BJ (cell line): Measurements from ENCODE around the gene RAP1GAP. TPM values are rescaled to one million over a fixed set of nuclear protein-coding genes. Genes with fewer than 3 reads are reported as not detected.

Experiments used
- CTCF ChIA-PET: fragments of 350-600 bp; formaldehyde crosslinking; extraction: SDS; loops from one replicate; lab custom pipeline; 2021; ENCODE audit warnings: antibody characterized with exemption, inconsistent platforms; lab: Yijun Ruan, JAX
- POLR2A ChIA-PET: fragments of 300-600 bp; sonication (Branson Sonifier 250); formaldehyde crosslinking; extraction: SDS; loops from one replicate; lab custom pipeline; 2021; ENCODE audit warnings: antibody characterized with exemption; lab: Charles Lee
- DNase-seq: peaks from one replicate; pipeline ENCODE4 v3.0.0-alpha.2; 2011; ENCODE audit warnings: low read depth
- H3K27me3 ChIP-seq: 2 replicates; pipeline ENCODE4 v1.6.0; 2011; ENCODE audit warnings: low read length; ENCODE audit not compliant: control insufficient read depth, insufficient read depth
- H3K36me3 ChIP-seq: 2 replicates; pipeline ENCODE4 v1.5.1; 2011; ENCODE audit warnings: low read length; ENCODE audit not compliant: control insufficient read depth, insufficient read depth
- H3K4me3 ChIP-seq: 2 replicates; pipeline ENCODE4 v1.5.1; 2011; ENCODE audit warnings: low read depth, mild to moderate bottlenecking, control low read depth, low read length
- polyA plus RNA-seq: library from polyadenylated mRNA; depleted of rRNA; stranded (reverse); fragments of >200 nt; gene quantifications from 2 replicates; pipeline ENCODE4 v1.2.3, GENCODE V29; 2011
- TF ChIP-seq, protein P1 (sequence below): IDR thresholded peaks from 2 replicates; pipeline ENCODE4 v1.5.1; 2011; ENCODE audit warnings: low read depth, mild to moderate bottlenecking, control low read depth, inconsistent platforms, low read length, moderate library complexity; ENCODE audit not compliant: insufficient read depth

RAP1GAP gene
- polyA plus RNA-seq, 1 experiment: 0.16 TPM

DNA sequence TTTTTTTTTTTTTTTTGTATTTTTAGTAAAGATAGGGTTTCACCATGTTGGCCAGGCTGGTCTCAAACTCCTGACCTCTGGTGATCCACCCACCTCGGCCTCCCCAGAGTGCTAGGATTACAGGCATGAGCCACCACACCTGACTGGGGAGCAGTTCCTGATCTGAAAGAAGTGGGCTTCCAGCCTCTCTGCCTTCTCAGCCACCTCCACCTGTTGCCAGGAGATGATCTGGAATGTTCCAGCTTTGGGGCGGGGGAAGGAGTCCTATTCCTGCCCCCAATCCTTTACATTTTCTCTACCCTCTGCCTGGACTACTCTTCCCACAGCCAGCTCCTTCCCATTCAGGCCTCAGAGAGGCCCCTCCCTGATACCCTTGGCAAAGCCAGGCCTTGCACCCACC, 28.1 kb downstream of the RAP1GAP start:
- CTCF ChIA-PET: interaction anchor here (0.7 to 0.9 kb wide), 2 partner anchors 17 to 19 kb away, joined by 3 read pairs; no protein-coding TSS in a partner anchor
- TF ChIP-seq, protein P1, sequence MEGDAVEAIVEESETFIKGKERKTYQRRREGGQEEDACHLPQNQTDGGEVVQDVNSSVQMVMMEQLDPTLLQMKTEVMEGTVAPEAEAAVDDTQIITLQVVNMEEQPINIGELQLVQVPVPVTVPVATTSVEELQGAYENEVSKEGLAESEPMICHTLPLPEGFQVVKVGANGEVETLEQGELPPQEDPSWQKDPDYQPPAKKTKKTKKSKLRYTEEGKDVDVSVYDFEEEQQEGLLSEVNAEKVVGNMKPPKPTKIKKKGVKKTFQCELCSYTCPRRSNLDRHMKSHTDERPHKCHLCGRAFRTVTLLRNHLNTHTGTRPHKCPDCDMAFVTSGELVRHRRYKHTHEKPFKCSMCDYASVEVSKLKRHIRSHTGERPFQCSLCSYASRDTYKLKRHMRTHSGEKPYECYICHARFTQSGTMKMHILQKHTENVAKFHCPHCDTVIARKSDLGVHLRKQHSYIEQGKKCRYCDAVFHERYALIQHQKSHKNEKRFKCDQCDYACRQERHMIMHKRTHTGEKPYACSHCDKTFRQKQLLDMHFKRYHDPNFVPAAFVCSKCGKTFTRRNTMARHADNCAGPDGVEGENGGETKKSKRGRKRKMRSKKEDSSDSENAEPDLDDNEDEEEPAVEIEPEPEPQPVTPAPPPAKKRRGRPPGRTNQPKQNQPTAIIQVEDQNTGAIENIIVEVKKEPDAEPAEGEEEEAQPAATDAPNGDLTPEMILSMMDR: no peak

GRCh38 chr1:21640653-21641052, 28.5 kb downstream of the RAP1GAP start:
- CTCF ChIA-PET: interaction anchor here (0.7 to 0.9 kb wide), 2 partner anchors 18 to 19 kb away, joined by 3 read pairs; no protein-coding TSS in a partner anchor
- TF ChIP-seq, protein P1: no peak

More for the DNA sequence above, 28.1 kb downstream of the RAP1GAP start:
- Histone ChIP-seq H3K36me3 (no peaks in the 10 kb centered on the region), H3K27me3 (peaks cover 17% of the 10 kb centered on the region), H3K4me3 (no peak overlapping the region)
- POLR2A ChIA-PET: no interaction called here
- DNase-seq: no peak

DNA sequence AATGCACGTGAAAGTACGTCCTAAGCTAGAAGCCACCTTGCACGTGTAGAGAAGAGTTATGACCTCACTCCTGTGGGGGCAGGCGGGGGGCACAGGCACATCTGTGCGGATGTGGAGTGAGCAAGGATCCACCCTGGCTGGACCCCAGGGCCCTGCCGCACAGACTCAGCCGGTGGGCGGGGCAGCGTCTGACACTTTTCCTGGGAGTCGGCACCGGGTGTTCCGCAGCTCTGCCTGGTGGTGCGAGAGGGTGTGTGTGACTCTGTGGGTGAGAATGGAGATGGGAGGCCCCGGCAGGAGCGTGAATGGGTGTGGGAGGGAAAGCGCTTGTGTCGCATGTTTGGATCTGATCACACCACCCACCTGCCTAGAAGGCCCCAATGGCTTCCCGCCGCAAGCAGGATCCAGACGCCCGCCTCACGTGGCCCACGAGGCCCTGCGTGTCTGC, 29.5 kb downstream of the RAP1GAP start:
- POLR2A ChIA-PET: no interaction called here
- no peak for DNase-seq
- no peaks in the 10 kb centered on the region for H3K36me3 ChIP-seq
- H3K4me3 ChIP-seq: no peak overlapping the region
- TF ChIP-seq, protein P1: no peak
- CTCF ChIA-PET: interaction anchor here (1.5 kb wide), 1 partner anchor 19 kb away, joined by 5 read pairs; no protein-coding TSS in a partner anchor
- peaks cover 23% of the 10 kb centered on the region for H3K27me3 ChIP-seq

More at GRCh38 chr1:21640653-21641052, 28.5 kb downstream of the RAP1GAP start:
- no peak overlapping the region for H3K4me3 ChIP-seq
- POLR2A ChIA-PET: no interaction called here
- no peaks in the 10 kb centered on the region for H3K36me3 ChIP-seq
- peaks cover 17% of the 10 kb centered on the region for H3K27me3 ChIP-seq
- no peak for DNase-seq

GRCh38 chr1:21638531-21639341, 30.4 kb downstream of the RAP1GAP start:
- peaks cover 24% of the 10 kb centered on the region for H3K27me3 ChIP-seq
- H3K36me3 ChIP-seq: no peaks in the 10 kb centered on the region
- CTCF ChIA-PET: interaction anchor here (1.5 kb wide), 1 partner anchor 20 kb away, joined by 5 read pairs; no protein-coding TSS in a partner anchor
- POLR2A ChIA-PET: no interaction called here
- TF ChIP-seq, protein P1: no peak
- DNase-seq: no peak
- H3K4me3 ChIP-seq: no peak overlapping the region

GRCh38 chr1:21637514-21637913, 31.6 kb downstream of the RAP1GAP start:
- no peak for DNase-seq
- H3K36me3 ChIP-seq: no peaks in the 10 kb centered on the region
- no peak overlapping the region for H3K4me3 ChIP-seq
- CTCF ChIA-PET: no interaction called here
- POLR2A ChIA-PET: no interaction called here
- TF ChIP-seq, protein P1: no peak
- H3K27me3 ChIP-seq: peaks cover 26% of the 10 kb centered on the region
